NT2/D1 (cell line): Measurements from ENCODE around the gene NUDT6.
"Not testable (repeated sequence)": the region's sequence is repeated elsewhere in the genome, so short reads cannot be mapped to it uniquely, and the experiment has no call there.

ENCODE experiments used
- DNase-seq: peaks from one replicate; pipeline ENCODE4 v3.0.0-alpha.2; 2011; ENCODE audit warnings: low read depth, low spot score
- H3K27me3 ChIP-seq: 2 replicates; pipeline ENCODE4 v1.6.0; 2011; ENCODE audit warnings: mild to moderate bottlenecking; ENCODE audit not compliant: insufficient read length, insufficient read depth
- H3K36me3 ChIP-seq: 2 replicates; pipeline ENCODE4 v1.6.1; 2011; ENCODE audit warnings: mild to moderate bottlenecking, low read length, mixed read lengths; ENCODE audit not compliant: insufficient read depth, insufficient read length
- H3K4me1 ChIP-seq: 2 replicates; pipeline ENCODE4 v1.5.1; 2011; ENCODE audit not compliant: insufficient read depth, insufficient read length
- H3K4me3 ChIP-seq: 2 replicates; pipeline ENCODE4 v1.5.1; 2011; ENCODE audit warnings: low read depth; ENCODE audit not compliant: insufficient read length
- H3K9ac ChIP-seq: 2 replicates; pipeline ENCODE4 v1.6.0; 2011; ENCODE audit warnings: low read depth; ENCODE audit not compliant: insufficient read length
- H3K9me3 ChIP-seq: 2 replicates; pipeline ENCODE4 v1.5.1; 2011; ENCODE audit warnings: mild to moderate bottlenecking, low read length; ENCODE audit not compliant: insufficient read depth
- SUZ12 ChIP-seq: IDR thresholded peaks from 2 replicates; pipeline ENCODE4 v1.6.1; 2011; ENCODE audit not compliant: insufficient read length, insufficient read depth; ENCODE audit errors: extremely low read depth
- YY1 ChIP-seq: IDR thresholded peaks from 2 replicates; pipeline ENCODE4 v1.6.1; 2011; ENCODE audit not compliant: insufficient read length, insufficient read depth
- ZNF274 ChIP-seq: IDR thresholded peaks from 2 replicates; pipeline ENCODE4 v1.6.1; 2011; ENCODE audit warnings: mild to moderate bottlenecking, low read depth, low read length

The NUDT6 gene

GRCh38 chr4:122857160-122857559 is 65.2 kb downstream of the NUDT6 start:
- H3K27me3 ChIP-seq, result no peaks in the 10 kb centered on the region
- TF ChIP-seq ZNF274 (no peak), SUZ12 (no peak), YY1 (no peak)

GRCh38 chr4:122855353-122855890 is 67.0 kb downstream of the NUDT6 start:
- no peak for DNase-seq
- H3K9ac ChIP-seq, result no peak overlapping the region
- H3K9me3 ChIP-seq, result no peaks in the 10 kb centered on the region
- peaks cover 4% of the 10 kb centered on the region for H3K4me1 ChIP-seq
- peaks cover 3% of the 10 kb centered on the region for H3K36me3 ChIP-seq
- no peak for TF ChIP-seq YY1
- TF ChIP-seq SUZ12, result no peak
- no peak for TF ChIP-seq ZNF274
- H3K27me3 ChIP-seq, result no peaks in the 10 kb centered on the region
- H3K4me3 ChIP-seq, result no peak overlapping the region

More at GRCh38 chr4:122857160-122857559, 65.2 kb downstream of the NUDT6 start:
- Histone ChIP-seq H3K4me1 (peaks cover 4% of the 10 kb centered on the region), H3K4me3 (no peak overlapping the region), H3K9ac (no peak overlapping the region), H3K9me3 (no peaks in the 10 kb centered on the region), H3K36me3 (peaks cover 3% of the 10 kb centered on the region)
- DNase-seq, result no peak

- H3K27me3 ChIP-seq, result no peaks in the 10 kb centered on the region
- peaks cover 3% of the 10 kb centered on the region for H3K36me3 ChIP-seq
- TF ChIP-seq SUZ12 (no peak), ZNF274 (no peak), YY1 (no peak)
- H3K4me1 ChIP-seq, result peaks cover 4% of the 10 kb centered on the region
- DNase-seq, result no peak
- H3K4me3 ChIP-seq, result no peak overlapping the region
- no peak overlapping the region for H3K9ac ChIP-seq
- H3K9me3 ChIP-seq, result no peaks in the 10 kb centered on the region
These were observed 67.7 kb downstream of the NUDT6 start for GRCh38 chr4:122854447-122855352.

- H3K9me3 ChIP-seq, result peaks cover 11% of the 10 kb centered on the region; the same call in 1 of the 2 replicates
- no peak overlapping the region for H3K9ac ChIP-seq
- H3K27me3 ChIP-seq, result no peaks in the 10 kb centered on the region
- TF ChIP-seq YY1 (no peak), ZNF274 (no peak), SUZ12 (no peak)
- no peaks in the 10 kb centered on the region for H3K4me1 ChIP-seq
- H3K4me3 ChIP-seq, result no peak overlapping the region
- peaks cover 3% of the 10 kb centered on the region for H3K36me3 ChIP-seq
- no peak for DNase-seq
These were observed 70.8 kb downstream of the NUDT6 start for GRCh38 chr4:122851568-122851967.

GRCh38 chr4:122849789-122850188 is 72.6 kb downstream of the NUDT6 start:
- not testable (repeated sequence) for H3K4me3 ChIP-seq, H3K9ac ChIP-seq, H3K4me1 ChIP-seq, H3K27me3 ChIP-seq, DNase-seq, H3K36me3 ChIP-seq
- peaks cover 19% of the 10 kb centered on the region; the same call in 1 of the 2 replicates for H3K9me3 ChIP-seq

GRCh38 chr4:122847931-122848330 is 74.5 kb downstream of the NUDT6 start:
- H3K9me3 ChIP-seq, result peaks cover 19% of the 10 kb centered on the region; the same call in 1 of the 2 replicates
- no peak for TF ChIP-seq SUZ12
- H3K36me3 ChIP-seq, result no peaks in the 10 kb centered on the region
- no peak for DNase-seq
- H3K4me1 ChIP-seq, result no peaks in the 10 kb centered on the region
- H3K9ac ChIP-seq, result no peak overlapping the region
- H3K27me3 ChIP-seq, result no peaks in the 10 kb centered on the region
- no peak overlapping the region for H3K4me3 ChIP-seq

- no peak overlapping the region for H3K4me3 ChIP-seq
- DNase-seq, result no peak
- H3K36me3 ChIP-seq, result peaks cover 5% of the 10 kb centered on the region
- no peaks in the 10 kb centered on the region for H3K4me1 ChIP-seq
- no peak overlapping the region for H3K9ac ChIP-seq
- no peaks in the 10 kb centered on the region for H3K27me3 ChIP-seq
- no peak for TF ChIP-seq SUZ12
- TF ChIP-seq YY1, result no peak
- TF ChIP-seq ZNF274, result no peak
- H3K9me3 ChIP-seq, result peaks cover 19% of the 10 kb centered on the region; the same call in 1 of the 2 replicates
These were observed 76.6 kb downstream of the NUDT6 start for GRCh38 chr4:122845760-122846159.
